Glomerular endothelial cell (primary cell): ENCODE results near the gene NRG3. TPM values are rescaled to one million over a fixed set of nuclear protein-coding genes. Genes with fewer than 3 reads are reported as not detected.

ENCODE experiments used
- DNase-seq: peaks from one replicate; pipeline ENCODE4 v3.0.0-alpha.2; 2011; ENCODE audit warnings: low read depth, low spot score; ENCODE audit errors: extremely low read depth
- total RNA-seq: library from RNA; depleted of rRNA; stranded (reverse); fragments of >200 nt; gene quantifications from 2 replicates; pipeline ENCODE4 v1.2.3, GENCODE V29; 2015

Gene NRG3
- total RNA-seq, 1 donor from 2014 or later = 8.9 TPM

DNA sequence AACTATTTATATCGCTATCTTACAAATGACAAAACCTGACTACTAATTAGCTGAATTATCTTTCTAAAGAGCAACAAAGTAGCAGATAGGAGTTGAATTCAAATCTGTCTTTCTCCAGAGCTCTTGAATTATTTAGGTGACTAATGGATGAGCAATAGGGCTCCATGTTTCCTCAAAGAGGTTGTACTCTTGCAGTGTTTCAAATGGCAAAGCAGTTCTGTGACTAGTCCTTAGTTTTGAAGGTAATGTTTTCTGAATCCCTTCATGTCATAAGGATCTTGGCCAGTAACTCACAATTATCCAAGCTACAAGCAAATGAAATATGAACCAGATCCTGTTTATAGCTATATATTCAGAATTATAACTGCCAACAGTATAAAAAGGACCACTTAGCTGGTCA lies 999.7 kb downstream of the NRG3 start:
- no peak for DNase-seq

DNA sequence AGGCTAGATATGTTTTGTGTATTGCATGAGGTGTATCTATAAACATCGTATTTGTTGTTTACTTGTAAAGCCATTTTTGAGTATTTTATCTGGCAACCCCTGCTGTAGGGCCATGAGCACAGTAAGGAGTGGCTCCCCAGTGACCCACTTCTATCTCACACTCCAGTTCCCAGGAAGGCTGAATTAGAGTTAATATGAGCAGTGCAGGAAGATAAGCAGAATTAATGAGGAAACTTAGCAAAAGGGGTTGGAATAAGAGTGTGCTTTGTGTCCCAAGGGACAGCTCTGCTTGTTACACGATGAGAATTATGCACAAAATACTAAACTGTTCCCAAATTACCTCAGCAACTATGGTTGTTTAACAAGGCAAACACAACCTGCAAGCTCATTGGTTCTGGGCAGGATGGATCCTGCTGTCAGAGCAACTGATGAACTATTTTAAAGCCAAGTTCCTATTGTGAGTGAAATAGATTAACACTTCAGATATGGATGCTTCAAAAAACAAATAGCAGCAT lies 1005.8 kb downstream of the NRG3 start:
- no peak for DNase-seq

DNA sequence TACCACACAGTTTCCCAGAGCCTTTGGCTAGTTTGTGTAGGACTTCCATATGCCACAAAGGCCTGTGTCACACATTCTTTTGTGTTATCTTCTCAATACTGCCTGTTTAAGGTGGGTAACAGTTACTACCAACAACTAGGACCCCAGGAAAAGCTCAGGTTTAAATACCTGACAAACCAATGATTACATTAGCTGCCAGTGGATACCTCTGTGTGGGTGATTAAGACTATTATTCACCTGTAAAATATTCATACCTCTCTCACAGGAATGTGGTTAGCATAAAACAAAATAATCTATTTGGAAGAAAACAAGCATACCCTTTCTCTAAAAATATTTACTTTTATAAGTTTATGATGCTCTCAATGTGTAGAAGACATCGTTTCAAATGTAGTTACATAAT lies 1007.7 kb downstream of the NRG3 start:
- DNase-seq = no peak

DNA sequence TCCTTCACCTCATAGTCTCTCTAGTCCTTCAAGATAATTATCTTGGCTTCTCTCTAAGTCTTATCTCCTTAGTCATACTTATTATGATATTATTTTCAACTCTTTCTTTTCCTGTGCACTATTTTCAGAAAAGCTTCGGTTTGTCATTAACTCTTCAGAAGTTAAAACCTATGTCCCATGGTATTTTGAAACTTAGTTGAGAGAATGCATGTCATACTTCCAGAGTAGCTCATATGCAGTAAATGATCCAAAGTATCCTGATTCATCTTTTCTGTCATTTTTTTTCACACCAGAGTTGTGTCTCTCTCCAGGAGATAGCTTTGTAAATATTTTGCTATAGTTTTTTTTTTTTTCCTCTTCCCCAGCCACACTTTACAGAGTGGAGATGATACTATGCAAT lies 1008.6 kb downstream of the NRG3 start:
- no peak for DNase-seq

DNA sequence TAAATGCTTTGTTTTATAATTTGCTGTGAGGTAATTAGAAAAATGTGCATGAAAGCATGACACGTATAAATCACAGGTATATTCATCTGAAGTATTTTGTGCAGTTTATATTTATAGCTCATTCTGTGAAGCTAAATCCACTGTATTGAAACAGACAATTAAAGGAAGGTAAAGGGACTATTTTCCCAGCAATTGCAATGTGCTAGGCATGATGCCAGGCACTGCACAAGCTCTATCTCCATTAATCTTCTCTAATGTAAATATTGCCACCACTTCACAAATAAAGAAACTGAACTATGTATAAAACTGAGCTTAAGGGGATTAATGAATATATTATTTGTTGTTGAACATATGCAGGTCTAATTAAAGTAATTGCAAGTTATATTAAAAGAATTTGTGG lies 1012.5 kb downstream of the NRG3 start:
- DNase-seq = no peak

DNA sequence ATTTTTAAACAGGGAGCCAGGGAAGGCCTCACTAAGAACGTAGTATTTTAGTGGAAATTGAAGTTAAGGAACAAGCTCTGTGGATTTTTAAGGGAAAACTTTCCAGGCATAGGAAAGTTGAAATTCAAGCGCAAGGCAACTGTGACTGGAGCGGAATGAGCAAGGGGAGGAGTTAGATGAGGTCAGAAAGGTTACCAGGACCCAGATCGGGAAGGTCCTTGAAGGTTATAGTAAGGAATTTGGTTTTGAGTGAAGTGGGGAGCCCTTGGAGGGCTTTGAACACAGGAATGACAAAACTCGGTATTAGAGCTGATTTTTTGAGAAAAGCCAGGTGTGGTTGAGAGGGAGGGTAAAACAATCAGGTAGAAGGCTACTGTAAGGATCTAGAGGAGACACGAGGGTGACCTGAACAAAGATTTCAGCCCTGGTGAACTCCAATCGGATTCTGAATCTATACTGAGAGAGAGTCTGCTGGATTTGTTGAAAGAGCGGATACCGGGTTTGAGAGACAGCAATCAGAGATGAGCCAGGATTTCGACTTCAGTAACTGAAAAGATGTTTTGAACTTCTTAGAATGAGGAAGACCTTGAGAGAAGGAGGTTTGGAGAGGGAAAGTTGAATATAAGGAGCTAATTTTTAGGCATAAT lies 1013.9 kb downstream of the NRG3 start:
- DNase-seq = no peak

DNA sequence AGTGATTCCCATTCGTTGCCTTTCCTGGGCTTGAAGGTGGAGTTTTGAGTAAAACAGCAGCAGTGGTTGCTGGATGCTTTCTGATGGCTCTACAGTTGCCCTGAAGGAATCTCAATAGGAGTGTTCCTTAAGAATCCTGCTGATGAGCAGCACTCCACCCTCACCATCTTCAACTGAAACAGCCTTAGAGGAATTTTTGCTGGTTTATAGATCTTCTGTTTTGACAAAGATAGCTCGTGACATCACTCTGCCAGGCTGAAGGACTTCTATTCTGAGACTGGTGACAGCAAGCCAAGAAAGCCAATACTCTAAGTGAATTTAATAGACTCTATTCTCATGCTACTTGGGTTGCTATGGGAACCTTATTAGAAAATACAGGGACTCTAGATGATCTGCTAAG lies 1014.7 kb downstream of the NRG3 start:
- DNase-seq = no peak

DNA sequence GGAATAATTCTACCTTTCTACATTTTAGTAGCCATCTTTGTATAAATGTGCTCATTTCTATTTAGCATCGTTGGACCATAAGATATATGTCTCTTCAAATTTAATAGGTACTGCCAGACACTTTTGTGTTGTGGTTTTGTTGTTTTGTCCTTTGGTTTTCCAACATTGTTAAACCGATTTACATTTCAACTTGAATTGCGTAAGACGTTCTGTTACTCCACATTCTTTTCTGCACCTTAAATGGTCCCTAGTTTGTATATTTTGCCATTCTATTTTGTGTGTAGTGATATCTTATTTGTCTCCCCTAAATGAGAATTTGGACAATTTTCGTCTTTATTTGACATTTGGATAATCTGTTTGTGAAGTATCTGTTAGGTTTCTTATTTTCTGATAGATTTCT lies 1015.6 kb downstream of the NRG3 start:
- no peak for DNase-seq

DNA sequence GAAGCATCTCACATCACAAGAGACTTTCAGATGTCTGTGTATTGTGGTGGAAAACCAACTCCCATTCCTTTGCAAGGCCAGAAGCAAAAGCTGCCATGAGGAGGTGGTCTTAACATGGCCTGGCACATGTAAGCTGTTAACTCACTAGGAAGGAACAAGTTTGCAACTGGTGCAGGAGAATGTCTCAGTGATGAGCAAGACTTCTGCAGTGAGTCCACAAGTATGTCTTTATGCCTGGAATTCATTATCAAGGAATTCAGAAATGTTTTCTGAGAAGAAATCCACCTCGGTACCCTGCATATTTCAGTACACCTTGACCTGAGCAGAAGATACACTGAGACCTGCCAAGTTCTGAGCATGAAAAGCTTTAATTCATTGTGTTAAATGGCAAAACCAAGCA lies 1033.1 kb downstream of the NRG3 start:
- DNase-seq = no peak

DNA sequence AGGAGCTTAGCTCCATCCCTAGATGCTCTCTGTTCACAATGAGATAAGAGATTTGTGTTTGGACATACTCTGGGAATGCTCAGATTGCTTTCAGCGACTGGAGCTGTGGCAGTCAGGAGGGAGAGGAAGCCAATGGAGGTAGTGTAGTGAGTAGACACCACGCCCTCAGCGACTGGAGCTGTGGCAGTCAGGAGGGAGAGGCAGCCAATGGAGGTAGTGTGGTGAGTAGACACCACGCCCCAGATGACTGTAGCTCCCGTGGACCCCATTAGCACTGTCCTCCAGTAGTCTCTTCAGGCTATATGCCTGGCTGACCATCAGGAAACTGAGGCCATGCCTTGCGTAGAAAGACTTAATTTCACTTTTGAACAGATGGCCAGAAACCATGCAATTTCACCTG lies 1033.8 kb downstream of the NRG3 start:
- DNase-seq = no peak

DNA sequence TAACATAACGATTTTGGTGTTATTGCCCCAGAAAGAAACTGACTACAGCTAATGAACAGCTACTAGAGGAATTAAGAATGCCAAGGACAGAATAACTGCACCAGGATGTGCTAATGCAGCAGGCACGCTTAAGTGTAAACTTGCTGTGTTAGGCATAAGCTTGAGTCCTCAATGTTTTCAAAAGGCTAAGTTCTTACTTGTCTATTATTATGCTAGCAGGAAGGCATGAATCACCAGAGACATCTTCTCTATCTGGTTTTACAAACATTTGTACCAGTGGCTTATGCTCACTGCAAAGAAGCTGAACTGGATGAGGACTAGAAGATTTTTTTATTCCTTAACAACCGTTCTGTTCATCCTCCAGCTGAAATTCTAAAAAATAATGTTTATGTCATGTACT lies 1035.3 kb downstream of the NRG3 start:
- DNase-seq = no peak

DNA sequence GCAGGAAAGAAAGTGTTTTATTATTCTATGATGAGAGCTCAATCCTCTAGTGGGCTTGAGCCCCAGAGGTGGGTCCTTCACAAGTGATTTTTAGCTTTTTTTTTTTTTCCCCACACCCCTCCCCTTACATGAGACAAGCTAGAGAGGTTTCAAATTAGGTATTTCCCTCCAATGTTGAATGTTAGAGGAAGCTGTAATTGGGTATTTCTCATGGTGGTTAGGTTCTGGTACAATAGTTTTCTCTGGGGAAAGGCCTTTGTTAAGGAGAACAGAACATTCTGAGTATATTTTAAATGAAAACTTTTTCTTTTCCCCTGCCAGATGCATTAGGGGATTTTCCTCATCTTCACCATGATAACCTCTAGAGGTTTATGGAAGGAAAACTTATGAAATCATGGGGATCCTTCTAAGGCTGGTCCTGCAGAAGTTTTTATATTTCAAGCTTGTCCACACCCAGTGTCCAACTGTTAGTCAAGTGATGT lies 1039.7 kb downstream of the NRG3 start:
- DNase-seq = no peak

DNA sequence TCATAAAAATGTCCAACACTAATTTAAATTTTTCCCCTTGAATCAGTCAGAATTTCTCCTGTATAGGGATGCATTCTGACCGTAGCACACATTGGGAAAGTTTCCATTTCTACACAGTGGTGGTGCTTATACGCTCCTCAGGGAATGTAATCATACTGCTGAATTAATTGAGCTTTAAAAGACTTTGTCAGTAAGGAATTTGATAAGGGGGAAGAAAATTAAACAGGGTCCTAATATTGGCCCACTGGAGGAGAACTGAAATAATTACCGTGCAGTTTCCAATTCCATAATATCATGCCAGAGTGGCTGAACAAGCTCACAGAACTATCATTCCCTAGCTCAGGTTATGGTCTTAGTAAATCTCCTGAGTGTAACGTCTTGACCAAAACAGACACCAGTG lies 1041.9 kb downstream of the NRG3 start:
- no peak for DNase-seq

DNA sequence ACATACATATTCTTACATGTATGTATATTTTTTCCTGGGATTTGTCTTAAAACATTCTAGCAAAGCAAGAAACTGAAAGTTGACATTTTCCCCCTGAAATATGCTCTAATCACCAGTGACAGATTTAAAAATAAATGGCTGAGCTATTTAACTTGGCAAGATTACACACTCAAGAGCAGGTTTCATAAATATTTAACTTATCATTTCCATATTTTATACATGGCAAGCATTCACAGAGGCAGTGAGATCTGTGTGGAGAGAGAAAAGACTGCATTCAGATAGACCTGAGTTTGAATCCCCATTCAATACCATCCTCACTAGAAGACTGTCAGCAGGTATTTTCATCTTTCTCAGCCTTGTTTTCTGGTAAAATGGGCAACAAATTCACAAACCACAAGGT lies 1043.0 kb downstream of the NRG3 start:
- DNase-seq = no peak

DNA sequence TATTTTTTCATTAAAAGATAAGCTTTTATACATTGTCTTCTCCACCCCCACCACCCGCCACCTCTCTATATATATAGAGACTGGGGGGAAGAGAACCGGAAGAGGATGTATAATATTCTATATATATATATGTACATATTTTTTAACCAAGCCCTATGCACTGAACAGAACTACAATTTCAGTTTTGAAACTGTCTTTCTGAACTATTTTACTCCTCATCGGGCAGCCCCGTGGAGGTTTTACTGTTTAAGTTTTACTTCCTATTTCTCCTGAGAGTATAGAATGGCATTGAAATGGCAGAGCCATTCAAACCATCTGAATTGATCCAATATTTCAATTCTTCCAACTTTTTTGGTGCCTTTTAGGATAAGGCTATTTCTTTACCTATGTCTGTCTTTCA lies 1047.1 kb downstream of the NRG3 start:
- no peak for DNase-seq

DNA sequence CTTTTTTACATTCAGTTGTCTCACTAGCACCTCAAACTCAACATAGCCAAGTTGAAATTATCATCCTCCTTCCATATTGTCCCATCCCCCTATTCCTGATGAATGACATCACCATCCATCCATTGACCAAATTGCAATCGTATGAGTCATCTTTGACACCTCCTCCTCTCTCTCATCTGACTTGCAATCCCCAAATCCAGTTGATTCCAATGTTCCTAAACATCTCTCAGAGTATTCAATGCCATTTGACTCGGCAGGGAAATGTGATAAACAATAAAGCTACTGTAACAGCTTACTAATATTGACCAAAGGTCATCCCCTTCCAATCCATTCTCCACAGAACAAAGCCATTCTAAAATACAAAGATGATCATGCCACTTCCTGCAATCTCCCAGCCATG lies 1047.8 kb downstream of the NRG3 start:
- DNase-seq = no peak

DNA sequence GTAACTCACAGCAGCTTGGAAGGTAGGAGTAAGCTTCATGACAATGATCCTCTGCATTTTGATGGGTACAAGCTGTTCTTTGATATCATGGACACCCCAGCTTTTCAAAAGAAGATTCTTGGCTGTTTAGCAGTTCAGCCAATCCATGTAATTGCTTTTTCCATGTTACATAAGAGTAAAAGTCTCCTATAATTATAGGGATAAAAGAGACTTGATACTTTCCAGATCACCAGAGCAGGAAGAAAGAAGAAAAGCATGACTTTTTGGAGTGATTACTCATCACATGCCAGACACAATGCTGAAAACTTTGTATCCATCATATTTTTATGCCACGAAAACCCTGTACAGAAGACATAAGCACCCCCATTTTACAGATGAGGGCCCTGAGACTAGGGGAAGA lies 1049.7 kb downstream of the NRG3 start:
- DNase-seq = no peak

DNA sequence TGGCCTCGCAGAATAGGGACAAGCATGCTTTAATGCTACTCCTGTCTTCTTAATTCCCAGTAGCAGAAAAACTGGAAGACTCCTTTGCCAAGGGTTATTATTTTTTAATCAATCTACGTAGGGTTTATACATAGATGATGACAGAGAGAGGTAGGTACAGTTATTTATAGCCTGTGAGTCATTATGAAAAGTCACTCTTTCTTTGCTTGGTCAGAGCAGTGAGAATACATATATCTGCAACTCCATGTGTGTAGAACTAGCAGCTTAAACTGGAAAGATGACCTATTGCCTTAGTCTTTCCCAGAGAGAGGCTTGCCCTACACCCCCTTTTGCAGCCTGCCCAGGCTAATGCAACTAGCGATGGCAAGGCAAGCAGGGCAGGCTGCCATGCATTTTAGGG lies 1050.6 kb downstream of the NRG3 start:
- DNase-seq = no peak

DNA sequence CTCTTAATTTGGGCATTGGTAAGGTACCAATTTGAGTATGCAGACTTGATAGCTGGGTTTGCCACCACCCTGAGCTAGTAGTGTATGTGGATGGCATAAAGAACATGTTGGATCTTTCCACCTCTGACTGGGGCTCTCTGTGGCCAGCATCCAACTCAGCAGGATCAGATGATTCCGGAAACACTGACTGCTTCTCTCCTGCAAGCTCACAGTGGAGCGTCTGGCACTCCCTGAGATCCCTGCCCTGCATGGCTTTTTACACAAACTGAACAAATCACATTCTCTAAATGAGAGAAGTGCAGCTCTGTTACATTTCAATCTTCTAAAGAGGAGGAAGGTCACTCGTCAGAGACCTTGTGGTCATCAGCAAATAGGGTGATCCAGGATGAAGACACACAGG lies 1057.5 kb downstream of the NRG3 start:
- DNase-seq = no peak

DNA sequence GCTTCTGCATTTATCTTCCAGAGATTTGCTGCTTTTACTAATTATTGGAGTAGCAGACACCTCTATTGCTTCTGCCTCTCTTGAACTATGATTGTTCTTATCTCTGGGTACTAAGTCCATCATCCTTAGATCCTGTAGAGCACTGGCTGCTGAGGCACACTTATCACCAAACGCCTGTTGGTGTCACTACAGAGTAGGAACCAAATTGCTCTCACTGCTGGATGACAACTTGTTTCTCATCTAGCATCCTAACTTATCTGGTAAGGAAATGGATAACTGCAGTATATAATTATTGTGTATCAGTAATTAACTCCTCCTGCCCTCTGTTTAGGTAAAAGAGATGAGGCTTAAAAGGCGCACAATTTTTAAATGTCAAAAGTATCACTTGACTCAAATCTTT lies 1059.4 kb downstream of the NRG3 start:
- DNase-seq = no peak

DNA sequence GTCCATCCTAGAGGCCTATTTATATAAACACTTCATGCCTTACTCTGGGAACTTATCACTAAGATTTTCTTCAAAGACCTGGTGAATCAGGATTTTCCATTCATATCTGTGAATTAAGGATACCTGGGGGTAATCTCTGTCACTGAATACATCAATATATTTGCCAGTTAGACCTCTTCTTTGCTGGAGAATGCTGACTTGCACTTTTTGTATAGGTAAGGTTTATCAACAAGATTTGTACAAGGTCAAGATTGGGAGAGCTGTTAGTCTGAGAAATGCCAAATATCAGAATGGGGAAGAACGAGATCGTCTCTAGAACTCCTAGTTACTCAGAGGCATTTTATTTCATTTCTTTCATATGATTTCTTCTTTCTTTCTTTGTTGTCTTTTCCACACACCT lies 1060.0 kb downstream of the NRG3 start:
- DNase-seq = no peak

DNA sequence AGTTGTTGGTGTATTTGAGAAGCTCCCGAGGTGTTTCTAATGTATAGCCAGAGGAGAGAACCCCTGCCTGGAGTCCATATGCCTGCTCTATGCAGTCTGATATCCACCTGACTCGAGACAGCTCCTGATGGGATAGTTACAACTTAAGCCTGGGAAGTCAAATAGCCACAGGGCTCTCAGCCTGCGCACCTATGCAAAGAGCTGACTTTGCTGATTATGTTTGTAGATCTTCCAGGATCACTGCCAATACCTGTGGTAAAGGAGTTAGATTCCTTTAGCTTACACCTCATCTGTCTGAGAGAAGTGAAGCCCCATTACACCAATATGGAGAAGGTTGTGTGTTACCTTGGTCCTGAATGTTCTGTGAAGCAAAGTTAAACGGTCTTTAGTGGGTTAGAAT lies 1063.3 kb downstream of the NRG3 start:
- no peak for DNase-seq
